ENCODE results near the gene SRSF1. TPM values are rescaled to one million over a fixed set of nuclear protein-coding genes. Genes with fewer than 3 reads are reported as not detected.

The SRSF1 gene
- total RNA-seq, 3 donors from 2014 or later (not counting 1 experiment from before 2014, with no cell fraction given), result 125 to 157 (median 137) TPM

- Mint-ChIP-seq H3K36me3 (peaks cover under 1% of the 10 kb centered on the region), H3K4me1 (peaks cover 22 to 23% of the 10 kb centered on the region in 2 donors)
- TF ChIP-seq CTCF (IDR thresholded peaks at IDR 0.05), result peak; percentile 92
These were observed 7.5 kb downstream of the SRSF1 start for GRCh38 chr17:57999496-58000017.

GRCh38 chr17:57999010-57999495 is 8.0 kb downstream of the SRSF1 start:
- H3K4me1 Mint-ChIP-seq, result peaks cover 22 to 23% of the 10 kb centered on the region in 2 donors
- peak overlapping the region; percentile 42 to 53 for H3K27ac Mint-ChIP-seq
- H3K36me3 ChIP-seq (ENCODE audit: control insufficient read depth, insufficient read depth, low read length), result peaks cover 49% of the 10 kb centered on the region
- no peaks in the 10 kb centered on the region for H3K9me3 ChIP-seq (ENCODE audit: control insufficient read depth, insufficient read depth, low read length)
- ATAC-seq, result no peak
- intact Hi-C loops (cut with micrococcal nuclease), result loop anchor here (1.0 to 5.0 kb wide), 3 partner anchors 52 to 141 kb away; no protein-coding TSS in a partner anchor
- no peaks in the 10 kb centered on the region for H3K27me3 Mint-ChIP-seq (ENCODE audit: low read depth in 2 of 2)
- H3K4me1 ChIP-seq (ENCODE audit: control insufficient read depth, insufficient read depth, low read length), result peaks cover 4% of the 10 kb centered on the region
- no peak for TF ChIP-seq CTCF (IDR thresholded peaks at IDR 0.05)
- DNase-seq, result no peak
- no peaks in the 10 kb centered on the region for H3K27me3 ChIP-seq (ENCODE audit: control insufficient read depth, insufficient read depth, low read length)
- no peak overlapping the region for H3K27ac ChIP-seq (ENCODE audit: low read length)
- H3K4me3 Mint-ChIP-seq, result no peak overlapping the region
- no peaks in the 10 kb centered on the region for H3K9me3 Mint-ChIP-seq
- H3K4me3 ChIP-seq (ENCODE audit: low read length), result no peak overlapping the region
- H3K36me3 Mint-ChIP-seq, result no peaks in the 10 kb centered on the region

More at GRCh38 chr17:57999496-58000017, 7.5 kb downstream of the SRSF1 start:
- Mint-ChIP-seq H3K27me3 (ENCODE audit: low read depth in 2 of 2) (no peaks in the 10 kb centered on the region), H3K27ac (peak overlapping the region; percentile 42 to 53), H3K4me3 (no peak overlapping the region), H3K9me3 (no peaks in the 10 kb centered on the region)
- Histone ChIP-seq H3K4me1 (ENCODE audit: control insufficient read depth, insufficient read depth, low read length) (peaks cover 4% of the 10 kb centered on the region), H3K27me3 (ENCODE audit: control insufficient read depth, insufficient read depth, low read length) (no peaks in the 10 kb centered on the region), H3K4me3 (ENCODE audit: low read length) (no peak overlapping the region), H3K9me3 (ENCODE audit: control insufficient read depth, insufficient read depth, low read length) (no peaks in the 10 kb centered on the region), H3K36me3 (ENCODE audit: control insufficient read depth, insufficient read depth, low read length) (peaks cover 54% of the 10 kb centered on the region), H3K27ac (ENCODE audit: low read length) (no peak overlapping the region)
- peak; percentile 77 to 86 (median 79) for ATAC-seq
- intact Hi-C loops (cut with micrococcal nuclease), result loop anchor here (1.0 to 10.0 kb wide), 4 partner anchors 52 to 515 kb away; partner anchors contain the start of gene MTMR4
- peak in 1 of 2 donors; percentile 87 for DNase-seq
- 91% methylated on average over 1 of the region's 1 CpG for WGBS (ENCODE audit: insufficient coverage)

GRCh38 chr17:57997085-57997809 is 9.8 kb downstream of the SRSF1 start:
- H3K27me3 Mint-ChIP-seq (ENCODE audit: low read depth in 2 of 2), result no peaks in the 10 kb centered on the region
- no peak overlapping the region for H3K4me3 ChIP-seq (ENCODE audit: low read length)
- no peaks in the 10 kb centered on the region for H3K9me3 ChIP-seq (ENCODE audit: control insufficient read depth, insufficient read depth, low read length)
- 100% methylated on average over 1 of the region's 3 CpGs for WGBS (ENCODE audit: insufficient coverage)
- no peak for ATAC-seq
- H3K27ac ChIP-seq (ENCODE audit: low read length), result no peak overlapping the region
- no peak overlapping the region for H3K4me3 Mint-ChIP-seq
- H3K36me3 ChIP-seq (ENCODE audit: control insufficient read depth, insufficient read depth, low read length), result peaks cover 31% of the 10 kb centered on the region
- intact Hi-C loops (cut with micrococcal nuclease), result loop anchor here (5.0 kb wide), 1 partner anchor 50 kb away; no protein-coding TSS in a partner anchor
- no peaks in the 10 kb centered on the region for H3K36me3 Mint-ChIP-seq
- peak overlapping the region; percentile 23 to 64 for H3K27ac Mint-ChIP-seq
- TF ChIP-seq CTCF (IDR thresholded peaks at IDR 0.05), result no peak
- no peak for DNase-seq
- H3K4me1 ChIP-seq (ENCODE audit: control insufficient read depth, insufficient read depth, low read length), result peaks cover 11% of the 10 kb centered on the region
- no peaks in the 10 kb centered on the region for H3K27me3 ChIP-seq (ENCODE audit: control insufficient read depth, insufficient read depth, low read length)
- H3K4me1 Mint-ChIP-seq, result peaks cover 10 to 14% of the 10 kb centered on the region in 2 donors
- H3K9me3 Mint-ChIP-seq, result no peaks in the 10 kb centered on the region
